Immature natural killer cell (primary cell): ENCODE measurements around the gene TRMT112. TPM values are rescaled to one million over a fixed set of nuclear protein-coding genes. Genes with fewer than 3 reads are reported as not detected.
A peak's percentile ranks its signal among the peaks of the same experiment; 100 is the strongest.
"Not testable (repeated sequence)": the region's sequence is repeated elsewhere in the genome, so short reads cannot be mapped to it uniquely, and the experiment has no call there.

Experiments used
- DNase-seq, 3 donors: peaks; one replicate each; pipeline ENCODE4 v3.0.0; 2022; ENCODE audit warnings: mixed read lengths in 1 of 3
- H3K27ac Mint-ChIP-seq, 6 donors: one replicate each; pipeline ENCODE4 v1.8.0; 2020; ENCODE audit warnings: mixed read lengths in 6 of 6, mild to moderate bottlenecking in 5 of 6, inconsistent platforms in 4 of 6, moderate library complexity in 3 of 6
- H3K27me3 Mint-ChIP-seq, 3 donors: one replicate each; pipeline ENCODE4 v1.8.0; 2020 to 2021; ENCODE audit warnings: low read depth in 3 of 3, mild to moderate bottlenecking in 3 of 3, mixed read lengths in 3 of 3, moderate library complexity in 3 of 3, inconsistent platforms in 1 of 3
- H3K36me3 Mint-ChIP-seq, 3 donors: one replicate each; pipeline ENCODE4 v1.8.0; 2020; ENCODE audit warnings: mixed read lengths in 3 of 3, inconsistent platforms in 2 of 3, mild to moderate bottlenecking in 2 of 3
- H3K4me1 Mint-ChIP-seq, 2 donors: one replicate each; pipeline ENCODE4 v1.8.0; 2020; ENCODE audit warnings: inconsistent platforms in 2 of 2, mild to moderate bottlenecking in 2 of 2, mixed read lengths in 2 of 2, moderate library complexity in 1 of 2
- H3K4me3 Mint-ChIP-seq, 5 donors: one replicate each; pipeline ENCODE4 v1.8.0; 2020; ENCODE audit warnings: mild to moderate bottlenecking in 5 of 5, mixed read lengths in 5 of 5, inconsistent platforms in 3 of 5, moderate library complexity in 3 of 5
- H3K9me3 Mint-ChIP-seq, 6 donors: one replicate each; pipeline ENCODE4 v1.8.0; 2020; ENCODE audit warnings: mild to moderate bottlenecking in 6 of 6, mixed read lengths in 6 of 6, inconsistent platforms in 4 of 6, moderate library complexity in 3 of 6
- polyA plus RNA-seq, 3 donors: library from polyadenylated mRNA; unstranded; fragments of 300-500 nt; fragmentation: Illumina TruSeq; gene quantifications; one replicate each; pipeline ENCODE4 v1.2.3, GENCODE V29; 2021

The TRMT112 gene
- polyA plus RNA-seq, 3 donors from 2014 or later: 216 to 464 (median 322) TPM

GRCh38 chr11:64317961-64318765, 804 bp upstream of the TRMT112 start, which contains the start of gene PRDX5:
Gene PRDX5, plus strand, starts transcription at chr11:64318121. Its CDS starts 95 bp downstream, at chr11:64318216.
- peak within 1 kb of the TSS; percentile 86 to 99 (median 93) for H3K4me3 Mint-ChIP-seq
- peaks cover 0 to 15% (median 3%) of the 10 kb centered on the region in 3 donors for H3K36me3 Mint-ChIP-seq
- H3K27me3 Mint-ChIP-seq: peaks cover 9 to 19% (median 14%) of the 10 kb centered on the region in 3 donors
- peak within 1 kb of the TSS; percentile 98 to 100 (median 100) for H3K27ac Mint-ChIP-seq
- no peaks in the 10 kb centered on the region for H3K9me3 Mint-ChIP-seq
- peaks cover 41 to 49% of the 10 kb centered on the region in 2 donors for H3K4me1 Mint-ChIP-seq
- DNase-seq: peak; percentile 98 to 99 (median 98)

GRCh38 chr11:64316672-64317324, 561 bp downstream of the TRMT112 start:
- Mint-ChIP-seq H3K36me3 (peaks cover 0 to 22% (median 3%) of the 10 kb centered on the region in 3 donors), H3K4me3 (peak overlapping the region; percentile 86 to 99 (median 93)), H3K27ac (peak overlapping the region; percentile 98 to 100 (median 100)), H3K4me1 (peaks cover 46 to 57% of the 10 kb centered on the region in 2 donors), H3K27me3 (peaks cover 9 to 19% (median 14%) of the 10 kb centered on the region in 3 donors), H3K9me3 (no peaks in the 10 kb centered on the region)
- DNase-seq: no peak

GRCh38 chr11:64315667-64316526, 1.5 kb downstream of the TRMT112 start:
- H3K4me3 Mint-ChIP-seq: peak overlapping the region; percentile 86 to 99 (median 93)
- H3K27me3 Mint-ChIP-seq: peaks cover 9 to 19% (median 14%) of the 10 kb centered on the region in 3 donors
- not testable (repeated sequence) for H3K9me3 Mint-ChIP-seq, DNase-seq
- peaks cover 0 to 15% (median 0%) of the 10 kb centered on the region in 3 donors for H3K36me3 Mint-ChIP-seq
- H3K4me1 Mint-ChIP-seq: peaks cover 45 to 51% of the 10 kb centered on the region in 2 donors
- peak overlapping the region; percentile 98 to 100 (median 100) for H3K27ac Mint-ChIP-seq

- Mint-ChIP-seq H3K27ac (peak overlapping the region in 4 of 6 donors; percentile 53 to 81 (median 72)), H3K4me3 (no peak overlapping the region), H3K27me3 (peaks cover 9 to 19% (median 14%) of the 10 kb centered on the region in 3 donors), H3K4me1 (peaks cover 39 to 47% of the 10 kb centered on the region in 2 donors), H3K36me3 (peaks cover 0 to 14% (median 0%) of the 10 kb centered on the region in 3 donors), H3K9me3 (no peaks in the 10 kb centered on the region)
- no peak for DNase-seq
Measured at GRCh38 chr11:64314805-64315561, 2.4 kb downstream of the TRMT112 start.

- H3K9me3 Mint-ChIP-seq: no peaks in the 10 kb centered on the region
- H3K4me3 Mint-ChIP-seq: peak overlapping the region in 1 of 5 donors; percentile 12
- no peak for DNase-seq
- H3K27me3 Mint-ChIP-seq: peaks cover 9 to 19% (median 14%) of the 10 kb centered on the region in 3 donors
- H3K36me3 Mint-ChIP-seq: peaks cover 0 to 14% (median 0%) of the 10 kb centered on the region in 3 donors
- H3K4me1 Mint-ChIP-seq: peaks cover 36 to 44% of the 10 kb centered on the region in 2 donors
- peak overlapping the region in 4 of 6 donors; percentile 57 to 86 (median 64) for H3K27ac Mint-ChIP-seq
Measured at GRCh38 chr11:64314146-64314804, 3.1 kb downstream of the TRMT112 start.

- peaks cover 9 to 17% (median 14%) of the 10 kb centered on the region in 3 donors for H3K27me3 Mint-ChIP-seq
- H3K36me3 Mint-ChIP-seq: peaks cover 0 to 14% (median 0%) of the 10 kb centered on the region in 3 donors
- peaks cover 31 to 37% of the 10 kb centered on the region in 2 donors for H3K4me1 Mint-ChIP-seq
- DNase-seq: no peak
- H3K4me3 Mint-ChIP-seq: no peak overlapping the region
- H3K27ac Mint-ChIP-seq: peak overlapping the region; percentile 19 to 86 (median 46)
- no peaks in the 10 kb centered on the region for H3K9me3 Mint-ChIP-seq
Measured at GRCh38 chr11:64313491-64314145, 3.7 kb downstream of the TRMT112 start.

GRCh38 chr11:64312947-64313346, 4.4 kb downstream of the TRMT112 start:
- Mint-ChIP-seq H3K9me3 (no peaks in the 10 kb centered on the region), H3K27ac (peak overlapping the region; percentile 19 to 86 (median 67)), H3K4me3 (no peak overlapping the region), H3K27me3 (peaks cover 7 to 11% (median 8%) of the 10 kb centered on the region in 3 donors), H3K36me3 (peaks cover 0 to 14% (median 0%) of the 10 kb centered on the region in 3 donors), H3K4me1 (peaks cover 25 to 33% of the 10 kb centered on the region in 2 donors)
- DNase-seq: no peak

GRCh38 chr11:64307795-64308194, 9.6 kb downstream of the TRMT112 start:
- DNase-seq, H3K27me3 Mint-ChIP-seq, H3K36me3 Mint-ChIP-seq, H3K9me3 Mint-ChIP-seq: not testable (repeated sequence)
- Mint-ChIP-seq H3K27ac (peak overlapping the region; percentile 6 to 69 (median 54)), H3K4me1 (peaks cover 34 to 37% of the 10 kb centered on the region in 2 donors), H3K4me3 (peak overlapping the region; percentile 24 to 59 (median 50))

- Mint-ChIP-seq H3K36me3 (peaks cover 0 to 4% (median 0%) of the 10 kb centered on the region in 3 donors), H3K27me3 (peaks cover 5 to 10% (median 10%) of the 10 kb centered on the region in 3 donors), H3K9me3 (no peaks in the 10 kb centered on the region), H3K4me1 (peaks cover 30 to 33% of the 10 kb centered on the region in 2 donors), H3K4me3 (peak overlapping the region; percentile 91 to 98 (median 94)), H3K27ac (peak overlapping the region in 5 of 6 donors; percentile 93 to 97 (median 93))
- no peak for DNase-seq
Measured at GRCh38 chr11:64306876-64307622, 10.3 kb downstream of the TRMT112 start.

- peak overlapping the region; percentile 93 to 98 (median 94) for H3K27ac Mint-ChIP-seq
Measured at GRCh38 chr11:64306563-64306875, 10.8 kb downstream of the TRMT112 start.

More at GRCh38 chr11:64306563-64306875, 10.8 kb downstream of the TRMT112 start:
- Mint-ChIP-seq H3K36me3 (peaks cover 0 to 4% (median 0%) of the 10 kb centered on the region in 3 donors), H3K4me3 (peak overlapping the region; percentile 91 to 98 (median 94)), H3K4me1 (peaks cover 30 to 33% of the 10 kb centered on the region in 2 donors), H3K9me3 (no peaks in the 10 kb centered on the region), H3K27me3 (peaks cover 7 to 15% (median 10%) of the 10 kb centered on the region in 3 donors)
- no peak for DNase-seq
